Stimulated activated CD8-positive, alpha-beta memory T cell treated with anti-CD3 and anti-CD28 coated beads, Interleukin-4, amount 100 ng/mL, for 1 hour (primary cell): ENCODE results near the gene IL10RB.

Source experiments
- DNase-seq, 2 donors: peaks; one replicate each; pipeline ENCODE4 v3.0.0-alpha.2; 2020; ENCODE audit warnings: low read depth in 2 of 2, low spot score in 1 of 2

Gene IL10RB

GRCh38 chr21:33327326-33327725 is 61.2 kb downstream of the IL10RB start:
- DNase-seq = no peak

GRCh38 chr21:33327792-33328433 is 61.7 kb downstream of the IL10RB start:
- DNase-seq = no peak

- DNase-seq = no peak
Observed at GRCh38 chr21:33330726-33331125, 64.6 kb downstream of the IL10RB start.

GRCh38 chr21:33332143-33332542 is 66.0 kb downstream of the IL10RB start:
- no peak for DNase-seq

GRCh38 chr21:33334191-33334590 is 68.0 kb downstream of the IL10RB start:
- no peak for DNase-seq

GRCh38 chr21:33334824-33335223 is 68.7 kb downstream of the IL10RB start:
- DNase-seq = no peak

- DNase-seq = no peak
Observed at GRCh38 chr21:33339135-33339534, 73.0 kb downstream of the IL10RB start.

- no peak for DNase-seq
Observed at GRCh38 chr21:33339918-33340317, 73.8 kb downstream of the IL10RB start.

- DNase-seq = no peak
Observed at GRCh38 chr21:33345751-33346238, 79.6 kb downstream of the IL10RB start.
